HEK293 (cell line): ENCODE measurements around the gene FRMD5.

Experiments
- CTCF ChIA-PET: fragments of 350-600 bp; formaldehyde crosslinking; extraction: SDS; loops from one replicate; lab custom pipeline; 2021; ENCODE audit warnings: antibody characterized with exemption; lab: Yijun Ruan, JAX
- POLR2A ChIA-PET: fragments of 300-600 bp; formaldehyde crosslinking; extraction: SDS; loops from one replicate; lab custom pipeline; 2020; ENCODE audit warnings: antibody characterized with exemption, inconsistent platforms; lab: Yijun Ruan, JAX
- H3K27ac ChIP-seq: fragments of 200-500 bp; sonication (Bioruptor generic); 2 replicates; pipeline ENCODE4 v1.5.1; 2014; ENCODE audit warnings: low read depth, low read length, control low read depth, inconsistent platforms; ENCODE audit errors: extremely low read depth
- H3K36me3 ChIP-seq, 2 experiments: fragments of 200-500 bp in 1 of 2; sonication (Bioruptor generic) in 1 of 2; 1 replicate in 1 of 2; 2 replicates in 1 of 2; pipeline ENCODE4 v1.5.1; 2014 to 2017; ENCODE audit warnings: inconsistent platforms in 2 of 2, low read length in 2 of 2; ENCODE audit not compliant: control insufficient read depth in 2 of 2, insufficient read depth in 1 of 2
- H3K4me1 ChIP-seq: fragments of 200-500 bp; sonication (Bioruptor generic); 2 replicates; pipeline ENCODE4 v1.5.1; 2014; ENCODE audit warnings: mild to moderate bottlenecking, low read length, inconsistent platforms; ENCODE audit not compliant: control insufficient read depth, insufficient read depth
- H3K4me3 ChIP-seq: 2 replicates; pipeline ENCODE4 v1.5.1; 2011; ENCODE audit warnings: low read depth, mild to moderate bottlenecking, control low read depth, low read length, moderate library complexity
- H3K9me3 ChIP-seq: fragments of 200-500 bp; sonication (Bioruptor generic); 2 replicates; pipeline ENCODE4 v1.5.1; 2014; ENCODE audit warnings: low read depth, low read length, inconsistent platforms; ENCODE audit not compliant: control insufficient read depth, insufficient read depth
- GLIS2 ChIP-seq: fragments of 450-650 bp; formaldehyde crosslinking; IDR thresholded peaks from 2 replicates; pipeline ENCODE4 v1.5.1; 2016; ENCODE audit warnings: missing biosample characterization, missing genetic modification characterization
- SCRT1 ChIP-seq: fragments of 450-650 bp; formaldehyde crosslinking; IDR thresholded peaks from 2 replicates; pipeline ENCODE4 v1.5.1; 2016; ENCODE audit warnings: missing biosample characterization, missing genetic modification characterization, borderline replicate concordance
- YY1 ChIP-seq: fragments of 450-650 bp; formaldehyde crosslinking; IDR thresholded peaks from 2 replicates; pipeline ENCODE4 v1.5.1; 2018; ENCODE audit warnings: missing biosample characterization, missing genetic modification characterization
- ZBTB48 ChIP-seq: fragments of 450-650 bp; formaldehyde crosslinking; IDR thresholded peaks from 2 replicates; pipeline ENCODE4 v1.5.1; 2016; ENCODE audit warnings: missing biosample characterization, missing genetic modification characterization
- ZNF223 ChIP-seq: fragments of 450-650 bp; formaldehyde crosslinking; IDR thresholded peaks from 2 replicates; pipeline ENCODE4 v1.5.1; 2016; ENCODE audit warnings: missing biosample characterization, missing genetic modification characterization
- ZNF529 ChIP-seq: fragments of 450-650 bp; formaldehyde crosslinking; IDR thresholded peaks from 2 replicates; pipeline ENCODE4 v1.5.1; 2017; ENCODE audit warnings: missing genetic modification characterization, missing biosample characterization; ENCODE audit not compliant: insufficient replicate concordance
- ZNF610 ChIP-seq: fragments of 450-650 bp; formaldehyde crosslinking; IDR thresholded peaks from 2 replicates; pipeline ENCODE4 v1.5.1; 2016; ENCODE audit warnings: missing biosample characterization, missing genetic modification characterization, borderline replicate concordance
- ZNF654 ChIP-seq: fragments of 450-650 bp; formaldehyde crosslinking; IDR thresholded peaks from 2 replicates; pipeline ENCODE4 v1.5.1; 2016; ENCODE audit warnings: low read depth, missing biosample characterization, missing genetic modification characterization
- ZXDB ChIP-seq: fragments of 450-650 bp; formaldehyde crosslinking; IDR thresholded peaks from 2 replicates; pipeline ENCODE4 v1.5.1; 2016; ENCODE audit warnings: missing biosample characterization, missing genetic modification characterization
- TF ChIP-seq, protein P1 (sequence below): fragments of 450-650 bp; formaldehyde crosslinking; IDR thresholded peaks from 2 replicates; pipeline ENCODE4 v1.5.1; 2016; ENCODE audit warnings: missing biosample characterization, missing genetic modification characterization
- TF ChIP-seq, protein P2 (sequence below): fragments of 450-650 bp; formaldehyde crosslinking; IDR thresholded peaks from 2 replicates; pipeline ENCODE4 v1.5.1; 2017; ENCODE audit warnings: missing biosample characterization, missing genetic modification characterization
- TF ChIP-seq, protein P3 (sequence below): fragments of 450-650 bp; formaldehyde crosslinking; IDR thresholded peaks from 2 replicates; pipeline ENCODE4 v1.5.1; 2017; ENCODE audit warnings: missing biosample characterization, missing genetic modification characterization
- TF ChIP-seq, protein P4 (sequence below): fragments of 450-650 bp; formaldehyde crosslinking; IDR thresholded peaks from 2 replicates; pipeline ENCODE4 v1.5.1; 2016; ENCODE audit warnings: missing biosample characterization, missing genetic modification characterization, borderline replicate concordance
- TF ChIP-seq, protein P5 (sequence below): fragments of 450-650 bp; formaldehyde crosslinking; IDR thresholded peaks from 2 replicates; pipeline ENCODE4 v1.5.1; 2016; ENCODE audit warnings: missing biosample characterization, missing genetic modification characterization, borderline replicate concordance

Gene FRMD5

DNA sequence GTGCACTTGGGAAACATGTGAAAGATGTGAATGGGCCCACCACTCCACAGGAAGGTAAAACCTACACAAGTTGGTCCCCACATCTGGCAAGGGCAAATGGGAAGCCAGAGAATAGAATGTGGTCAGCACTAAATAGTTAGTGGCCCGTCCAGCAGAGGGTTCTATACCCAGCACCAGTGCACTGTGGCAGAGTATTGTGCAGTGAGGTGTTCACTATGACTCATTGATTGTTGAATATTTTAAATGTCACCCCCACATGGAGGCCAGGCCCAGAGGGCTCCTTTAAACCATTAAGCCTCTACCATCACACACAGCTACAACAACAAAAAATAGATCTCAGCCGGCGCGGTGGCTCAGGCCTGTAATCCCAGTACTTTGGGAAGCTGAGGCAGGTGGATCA, 11.7 kb downstream of the FRMD5 start:
- no peak for TF ChIP-seq ZNF654 (tag by site-specific recombination)
- TF ChIP-seq SCRT1 = no peak
- TF ChIP-seq, protein P1, sequence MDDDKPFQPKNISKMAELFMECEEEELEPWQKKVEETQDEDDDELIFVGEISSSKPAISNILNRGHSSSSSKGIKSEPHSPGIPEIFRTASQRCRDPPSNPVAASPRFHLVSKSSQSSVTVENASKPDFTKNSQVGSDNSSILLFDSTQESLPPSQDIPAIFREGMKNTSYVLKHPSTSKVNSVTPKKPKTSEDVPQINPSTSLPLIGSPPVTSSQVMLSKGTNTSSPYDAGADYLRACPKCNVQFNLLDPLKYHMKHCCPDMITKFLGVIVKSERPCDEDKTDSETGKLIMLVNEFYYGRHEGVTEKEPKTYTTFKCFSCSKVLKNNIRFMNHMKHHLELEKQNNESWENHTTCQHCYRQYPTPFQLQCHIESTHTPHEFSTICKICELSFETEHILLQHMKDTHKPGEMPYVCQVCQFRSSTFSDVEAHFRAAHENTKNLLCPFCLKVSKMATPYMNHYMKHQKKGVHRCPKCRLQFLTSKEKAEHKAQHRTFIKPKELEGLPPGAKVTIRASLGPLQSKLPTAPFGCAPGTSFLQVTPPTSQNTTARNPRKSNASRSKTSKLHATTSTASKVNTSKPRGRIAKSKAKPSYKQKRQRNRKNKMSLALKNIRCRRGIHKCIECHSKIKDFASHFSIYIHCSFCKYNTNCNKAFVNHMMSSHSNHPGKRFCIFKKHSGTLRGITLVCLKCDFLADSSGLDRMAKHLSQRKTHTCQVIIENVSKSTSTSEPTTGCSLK (tag by site-specific recombination) = no peak
- TF ChIP-seq, protein P2, sequence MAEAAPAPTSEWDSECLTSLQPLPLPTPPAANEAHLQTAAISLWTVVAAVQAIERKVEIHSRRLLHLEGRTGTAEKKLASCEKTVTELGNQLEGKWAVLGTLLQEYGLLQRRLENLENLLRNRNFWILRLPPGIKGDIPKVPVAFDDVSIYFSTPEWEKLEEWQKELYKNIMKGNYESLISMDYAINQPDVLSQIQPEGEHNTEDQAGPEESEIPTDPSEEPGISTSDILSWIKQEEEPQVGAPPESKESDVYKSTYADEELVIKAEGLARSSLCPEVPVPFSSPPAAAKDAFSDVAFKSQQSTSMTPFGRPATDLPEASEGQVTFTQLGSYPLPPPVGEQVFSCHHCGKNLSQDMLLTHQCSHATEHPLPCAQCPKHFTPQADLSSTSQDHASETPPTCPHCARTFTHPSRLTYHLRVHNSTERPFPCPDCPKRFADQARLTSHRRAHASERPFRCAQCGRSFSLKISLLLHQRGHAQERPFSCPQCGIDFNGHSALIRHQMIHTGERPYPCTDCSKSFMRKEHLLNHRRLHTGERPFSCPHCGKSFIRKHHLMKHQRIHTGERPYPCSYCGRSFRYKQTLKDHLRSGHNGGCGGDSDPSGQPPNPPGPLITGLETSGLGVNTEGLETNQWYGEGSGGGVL = no peak
- TF ChIP-seq, protein P3, sequence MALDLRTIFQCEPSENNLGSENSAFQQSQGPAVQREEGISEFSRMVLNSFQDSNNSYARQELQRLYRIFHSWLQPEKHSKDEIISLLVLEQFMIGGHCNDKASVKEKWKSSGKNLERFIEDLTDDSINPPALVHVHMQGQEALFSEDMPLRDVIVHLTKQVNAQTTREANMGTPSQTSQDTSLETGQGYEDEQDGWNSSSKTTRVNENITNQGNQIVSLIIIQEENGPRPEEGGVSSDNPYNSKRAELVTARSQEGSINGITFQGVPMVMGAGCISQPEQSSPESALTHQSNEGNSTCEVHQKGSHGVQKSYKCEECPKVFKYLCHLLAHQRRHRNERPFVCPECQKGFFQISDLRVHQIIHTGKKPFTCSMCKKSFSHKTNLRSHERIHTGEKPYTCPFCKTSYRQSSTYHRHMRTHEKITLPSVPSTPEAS = no peak
- TF ChIP-seq YY1 (tag by site-specific recombination) = no peak
- no peak for TF ChIP-seq ZNF610 (tag by site-specific recombination)
- TF ChIP-seq, protein P4, sequence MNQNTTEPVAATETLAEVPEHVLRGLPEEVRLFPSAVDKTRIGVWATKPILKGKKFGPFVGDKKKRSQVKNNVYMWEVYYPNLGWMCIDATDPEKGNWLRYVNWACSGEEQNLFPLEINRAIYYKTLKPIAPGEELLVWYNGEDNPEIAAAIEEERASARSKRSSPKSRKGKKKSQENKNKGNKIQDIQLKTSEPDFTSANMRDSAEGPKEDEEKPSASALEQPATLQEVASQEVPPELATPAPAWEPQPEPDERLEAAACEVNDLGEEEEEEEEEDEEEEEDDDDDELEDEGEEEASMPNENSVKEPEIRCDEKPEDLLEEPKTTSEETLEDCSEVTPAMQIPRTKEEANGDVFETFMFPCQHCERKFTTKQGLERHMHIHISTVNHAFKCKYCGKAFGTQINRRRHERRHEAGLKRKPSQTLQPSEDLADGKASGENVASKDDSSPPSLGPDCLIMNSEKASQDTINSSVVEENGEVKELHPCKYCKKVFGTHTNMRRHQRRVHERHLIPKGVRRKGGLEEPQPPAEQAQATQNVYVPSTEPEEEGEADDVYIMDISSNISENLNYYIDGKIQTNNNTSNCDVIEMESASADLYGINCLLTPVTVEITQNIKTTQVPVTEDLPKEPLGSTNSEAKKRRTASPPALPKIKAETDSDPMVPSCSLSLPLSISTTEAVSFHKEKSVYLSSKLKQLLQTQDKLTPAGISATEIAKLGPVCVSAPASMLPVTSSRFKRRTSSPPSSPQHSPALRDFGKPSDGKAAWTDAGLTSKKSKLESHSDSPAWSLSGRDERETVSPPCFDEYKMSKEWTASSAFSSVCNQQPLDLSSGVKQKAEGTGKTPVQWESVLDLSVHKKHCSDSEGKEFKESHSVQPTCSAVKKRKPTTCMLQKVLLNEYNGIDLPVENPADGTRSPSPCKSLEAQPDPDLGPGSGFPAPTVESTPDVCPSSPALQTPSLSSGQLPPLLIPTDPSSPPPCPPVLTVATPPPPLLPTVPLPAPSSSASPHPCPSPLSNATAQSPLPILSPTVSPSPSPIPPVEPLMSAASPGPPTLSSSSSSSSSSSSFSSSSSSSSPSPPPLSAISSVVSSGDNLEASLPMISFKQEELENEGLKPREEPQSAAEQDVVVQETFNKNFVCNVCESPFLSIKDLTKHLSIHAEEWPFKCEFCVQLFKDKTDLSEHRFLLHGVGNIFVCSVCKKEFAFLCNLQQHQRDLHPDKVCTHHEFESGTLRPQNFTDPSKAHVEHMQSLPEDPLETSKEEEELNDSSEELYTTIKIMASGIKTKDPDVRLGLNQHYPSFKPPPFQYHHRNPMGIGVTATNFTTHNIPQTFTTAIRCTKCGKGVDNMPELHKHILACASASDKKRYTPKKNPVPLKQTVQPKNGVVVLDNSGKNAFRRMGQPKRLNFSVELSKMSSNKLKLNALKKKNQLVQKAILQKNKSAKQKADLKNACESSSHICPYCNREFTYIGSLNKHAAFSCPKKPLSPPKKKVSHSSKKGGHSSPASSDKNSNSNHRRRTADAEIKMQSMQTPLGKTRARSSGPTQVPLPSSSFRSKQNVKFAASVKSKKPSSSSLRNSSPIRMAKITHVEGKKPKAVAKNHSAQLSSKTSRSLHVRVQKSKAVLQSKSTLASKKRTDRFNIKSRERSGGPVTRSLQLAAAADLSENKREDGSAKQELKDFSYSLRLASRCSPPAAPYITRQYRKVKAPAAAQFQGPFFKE (tag by site-specific recombination) = no peak
- no peak for TF ChIP-seq ZNF223 (tag by site-specific recombination)
- TF ChIP-seq ZBTB48 = no peak
- TF ChIP-seq GLIS2 (tag by site-specific recombination) = no peak
- TF ChIP-seq, protein P5, sequence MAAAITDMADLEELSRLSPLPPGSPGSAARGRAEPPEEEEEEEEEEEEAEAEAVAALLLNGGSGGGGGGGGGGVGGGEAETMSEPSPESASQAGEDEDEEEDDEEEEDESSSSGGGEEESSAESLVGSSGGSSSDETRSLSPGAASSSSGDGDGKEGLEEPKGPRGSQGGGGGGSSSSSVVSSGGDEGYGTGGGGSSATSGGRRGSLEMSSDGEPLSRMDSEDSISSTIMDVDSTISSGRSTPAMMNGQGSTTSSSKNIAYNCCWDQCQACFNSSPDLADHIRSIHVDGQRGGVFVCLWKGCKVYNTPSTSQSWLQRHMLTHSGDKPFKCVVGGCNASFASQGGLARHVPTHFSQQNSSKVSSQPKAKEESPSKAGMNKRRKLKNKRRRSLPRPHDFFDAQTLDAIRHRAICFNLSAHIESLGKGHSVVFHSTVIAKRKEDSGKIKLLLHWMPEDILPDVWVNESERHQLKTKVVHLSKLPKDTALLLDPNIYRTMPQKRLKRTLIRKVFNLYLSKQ (tag by site-specific recombination) = no peak
- H3K36me3 ChIP-seq = no peaks in the 10 kb centered on the region
- no peaks in the 10 kb centered on the region for H3K9me3 ChIP-seq
- CTCF ChIA-PET = no interaction called here
- no peaks in the 10 kb centered on the region for H3K4me1 ChIP-seq
- POLR2A ChIA-PET = no interaction called here
- H3K4me3 ChIP-seq = no peak overlapping the region
- no peak overlapping the region for H3K27ac ChIP-seq

DNA sequence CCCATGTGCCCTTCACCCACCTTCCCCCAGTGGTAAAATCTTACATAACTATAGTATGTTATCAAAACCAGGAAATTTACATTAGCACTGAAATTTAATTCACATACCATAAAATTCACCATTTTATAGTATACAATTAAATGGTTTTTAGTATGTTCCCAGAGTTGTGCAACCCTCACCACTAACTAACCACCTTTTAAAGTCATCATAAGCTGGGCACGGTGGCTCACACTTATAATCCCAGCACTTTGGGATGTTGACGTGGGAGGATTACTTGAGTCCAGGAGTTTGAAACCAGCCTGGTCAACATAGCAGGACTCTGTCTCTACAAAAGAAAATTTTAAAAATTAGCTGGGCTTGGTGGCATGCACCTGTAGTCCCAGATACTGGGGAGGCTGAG, 13.7 kb downstream of the FRMD5 start:
- TF ChIP-seq ZXDB (tag by site-specific recombination) (no peak), ZNF529 (peak; percentile 86)
- H3K27ac ChIP-seq = no peak overlapping the region
- ChIA-PET POLR2A (no interaction called here), CTCF (no interaction called here)
- H3K36me3 ChIP-seq = no peaks in the 10 kb centered on the region
- no peak overlapping the region for H3K4me3 ChIP-seq
- H3K4me1 ChIP-seq = no peaks in the 10 kb centered on the region
- H3K9me3 ChIP-seq = no peaks in the 10 kb centered on the region
